TTC549 (cell line): ENCODE results near the gene MKLN1.

Experiments used
- FAIRE-seq: peaks from 2 replicates; lab custom pipeline; 2012; peaks lifted over from hg19 to GRCh38; lab: Jason Lieb, UNC

Gene MKLN1

DNA sequence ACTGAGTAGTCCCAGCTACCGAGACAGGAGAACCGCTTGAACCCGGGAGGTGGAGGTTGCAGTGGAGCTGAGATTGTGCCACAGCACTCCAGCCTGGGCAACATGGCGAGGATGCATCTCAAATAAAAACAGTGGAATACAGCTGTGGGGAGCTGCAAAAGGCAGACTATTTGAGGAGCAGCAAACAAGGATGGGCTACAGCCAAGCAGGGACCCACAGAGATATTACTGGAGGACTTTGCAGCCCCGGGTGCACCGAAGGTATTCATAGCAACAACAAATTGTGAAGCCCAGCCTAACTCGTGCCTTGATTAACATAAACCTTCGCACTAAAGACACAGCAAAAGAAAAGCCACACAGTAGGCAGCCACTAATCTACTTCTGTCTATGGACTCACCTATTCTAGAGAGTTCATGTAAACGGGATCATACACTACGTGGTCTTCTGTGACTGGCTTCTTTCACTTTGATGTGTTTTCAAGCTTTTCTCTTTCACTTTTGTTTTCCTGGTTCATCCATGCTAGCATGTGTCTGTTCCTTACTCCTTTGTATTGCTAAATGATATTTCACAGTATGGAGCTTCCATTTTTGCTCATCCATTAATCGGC, 194.8 kb downstream of the MKLN1 start:
- FAIRE-seq, result no peak

DNA sequence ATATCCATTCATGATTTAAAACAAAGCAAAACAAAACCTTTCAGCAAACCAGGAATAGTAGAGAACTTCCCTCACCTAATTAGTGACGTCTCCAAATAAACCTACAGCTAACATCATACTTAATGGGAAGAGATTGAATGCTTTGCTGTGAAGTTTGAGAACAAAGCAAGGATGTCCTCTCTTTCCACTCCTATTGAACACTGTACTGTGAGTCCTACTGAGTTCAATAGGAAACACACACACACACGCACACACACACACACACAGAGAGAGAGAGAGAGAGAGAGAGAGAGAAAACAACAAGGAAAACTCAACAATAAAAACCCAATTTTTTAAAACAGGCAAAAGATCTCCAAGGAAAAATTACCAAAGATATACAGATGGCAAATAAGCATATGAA, 196.4 kb downstream of the MKLN1 start:
- FAIRE-seq, result no peak

DNA sequence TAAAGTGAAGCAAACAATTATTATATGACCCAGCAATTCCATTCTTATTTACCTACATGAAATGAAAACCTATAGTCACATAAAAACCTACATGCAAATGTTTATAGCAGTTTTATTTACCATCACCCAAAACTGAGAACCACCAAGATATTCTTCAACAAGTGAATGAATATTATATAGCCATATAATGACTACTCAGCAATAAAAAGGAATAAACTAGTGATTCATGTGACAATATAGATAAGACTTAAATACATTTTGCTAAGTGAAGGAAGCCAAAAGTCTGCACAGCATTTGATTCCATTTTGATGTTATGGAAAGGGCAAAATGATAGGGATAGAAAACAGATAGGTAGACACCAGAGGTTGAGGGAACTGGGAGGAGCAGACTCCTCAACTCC, 197.0 kb downstream of the MKLN1 start:
- FAIRE-seq, result no peak

DNA sequence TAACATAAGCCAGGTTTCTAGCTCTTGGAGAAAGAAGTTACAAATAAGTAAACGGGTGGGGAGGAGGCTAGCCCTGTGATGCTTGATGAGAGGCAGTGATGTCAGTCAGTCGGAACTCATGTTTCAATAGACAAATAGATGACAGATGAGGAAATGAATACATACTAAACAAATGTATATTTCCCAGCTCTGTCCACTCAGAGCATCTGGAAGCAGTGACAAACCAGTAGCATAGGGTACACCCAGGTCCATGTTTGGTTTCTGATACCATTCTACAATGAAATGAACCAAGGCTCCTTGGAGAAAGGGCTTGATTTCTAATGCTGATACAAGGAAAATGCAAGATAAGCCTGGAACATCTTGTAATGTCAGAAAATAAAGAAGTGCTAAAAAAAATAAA, 198.1 kb downstream of the MKLN1 start:
- no peak for FAIRE-seq

DNA sequence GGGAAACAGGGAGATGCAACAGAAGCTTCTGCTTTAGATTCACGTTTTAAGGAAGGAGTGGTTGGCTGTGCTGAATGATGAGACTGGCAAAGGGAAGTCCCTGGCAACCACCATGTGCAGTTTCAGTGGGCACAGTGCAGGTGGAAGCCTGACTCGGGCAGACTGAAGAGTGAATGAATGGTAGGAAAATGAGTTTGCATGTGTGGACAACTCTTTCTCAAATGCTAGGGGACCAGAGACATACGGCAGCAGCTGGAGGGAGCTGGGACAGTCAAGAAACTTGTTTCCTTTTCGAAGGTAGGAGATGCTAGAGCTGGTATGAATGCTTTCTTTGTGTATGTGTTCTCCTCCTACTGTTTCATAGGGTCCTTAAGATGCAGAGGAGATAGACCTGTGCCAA, 199.8 kb downstream of the MKLN1 start:
- no peak for FAIRE-seq

DNA sequence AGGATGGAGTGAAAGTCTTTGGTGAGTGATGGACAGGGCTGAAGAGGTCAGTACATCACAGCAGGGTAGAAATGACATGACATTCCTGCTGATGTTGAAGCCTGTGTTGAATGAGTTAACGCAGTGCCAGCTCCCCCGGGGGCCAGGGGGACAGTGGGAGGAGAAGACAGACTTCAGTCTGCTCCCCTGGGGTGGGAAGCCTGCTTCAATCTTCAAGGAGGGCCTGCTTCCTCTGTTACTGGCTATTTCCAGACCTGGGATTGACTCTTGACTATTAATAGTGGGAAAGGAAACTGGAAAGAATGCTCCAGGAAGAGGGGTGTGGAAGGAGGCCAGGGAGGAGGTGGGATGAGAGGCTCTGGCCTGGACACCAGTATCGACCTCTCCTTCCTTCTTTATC, 201.5 kb downstream of the MKLN1 start:
- FAIRE-seq, result no peak

DNA sequence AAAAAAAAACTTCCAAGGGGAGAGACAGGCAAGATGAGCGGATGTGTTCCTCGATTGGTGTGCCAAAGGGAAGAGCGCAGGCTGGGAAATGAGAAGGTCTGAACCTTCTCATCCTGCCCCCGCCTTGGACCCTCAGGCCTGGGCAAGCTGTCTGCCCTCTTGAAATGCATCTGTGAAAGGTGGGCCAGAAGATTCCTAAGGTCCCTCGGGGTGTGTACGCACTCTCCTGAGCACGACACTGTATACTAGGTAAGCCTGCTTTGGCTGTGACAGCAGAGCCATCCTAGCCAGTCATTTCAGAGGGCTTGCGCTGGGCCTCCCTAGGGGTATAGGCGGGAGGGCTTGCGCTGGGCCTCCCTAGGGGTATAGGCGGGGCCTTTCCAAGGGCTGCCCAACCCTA, 201.9 kb downstream of the MKLN1 start:
- FAIRE-seq, result no peak

DNA sequence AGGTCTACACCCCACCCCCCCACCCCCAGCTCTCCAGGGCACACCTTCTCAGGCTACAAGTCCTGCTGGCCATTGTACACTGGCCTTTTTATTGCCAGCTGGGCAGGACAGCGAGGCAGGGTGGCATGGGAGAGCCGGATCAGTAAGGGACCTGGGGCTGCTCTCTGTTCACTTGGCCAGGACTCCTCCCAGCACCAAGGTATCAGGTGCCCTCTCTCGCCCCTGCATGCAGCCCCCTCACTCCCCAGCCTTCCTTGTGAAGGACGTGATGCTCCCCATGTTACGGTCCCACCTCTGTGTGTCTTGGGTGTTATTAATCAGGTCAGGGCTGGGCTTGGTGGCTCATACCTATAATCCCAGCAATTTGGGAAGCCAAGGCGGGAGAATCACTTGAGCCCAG, 202.5 kb downstream of the MKLN1 start:
- no peak for FAIRE-seq

DNA sequence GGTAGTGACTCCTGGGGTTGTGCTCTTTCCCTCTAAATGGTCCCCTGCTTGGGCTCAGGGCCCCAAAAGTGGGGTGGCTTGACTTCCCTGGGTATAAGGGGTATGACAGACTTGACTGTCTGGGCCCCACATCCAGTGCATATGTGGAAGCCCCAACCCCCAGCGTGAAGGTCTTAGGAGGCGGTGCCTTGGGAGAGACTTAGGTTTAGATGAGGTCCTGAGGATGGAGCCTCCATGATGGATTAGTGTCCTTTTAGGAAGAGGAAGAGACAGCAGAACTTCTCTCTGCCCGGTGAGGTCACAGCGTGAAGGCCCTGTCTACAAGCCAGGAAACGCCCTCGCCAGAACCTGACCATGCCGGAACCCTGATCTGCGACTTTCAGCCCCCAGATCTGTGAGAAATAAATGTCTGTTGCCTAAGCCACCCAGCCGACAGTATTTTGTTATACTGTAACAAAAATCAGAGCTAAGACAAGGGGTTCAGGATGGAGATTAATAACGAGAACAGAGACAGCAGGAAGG, 205.0 kb downstream of the MKLN1 start:
- no peak for FAIRE-seq

DNA sequence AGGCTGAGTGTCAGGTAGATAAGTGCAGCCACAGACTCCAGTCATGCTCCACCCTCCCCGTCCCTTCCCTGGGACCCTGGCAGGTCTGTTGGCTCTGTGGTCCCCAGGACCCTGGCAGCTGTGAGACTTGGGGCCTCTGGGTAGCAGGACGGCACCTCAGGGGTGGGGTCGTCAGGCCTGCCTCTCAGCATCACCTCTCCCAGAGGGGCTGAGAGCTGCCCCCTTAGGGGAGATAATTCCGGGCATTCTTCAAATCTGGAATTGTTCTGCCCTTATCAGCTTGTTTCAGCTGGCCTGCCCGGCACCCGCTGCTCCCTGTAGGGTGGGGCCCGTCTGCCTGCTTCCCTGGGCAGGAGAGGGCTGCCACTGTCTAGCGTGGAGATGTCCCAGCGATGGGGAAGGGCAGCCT, 205.5 kb downstream of the MKLN1 start:
- no peak for FAIRE-seq

DNA sequence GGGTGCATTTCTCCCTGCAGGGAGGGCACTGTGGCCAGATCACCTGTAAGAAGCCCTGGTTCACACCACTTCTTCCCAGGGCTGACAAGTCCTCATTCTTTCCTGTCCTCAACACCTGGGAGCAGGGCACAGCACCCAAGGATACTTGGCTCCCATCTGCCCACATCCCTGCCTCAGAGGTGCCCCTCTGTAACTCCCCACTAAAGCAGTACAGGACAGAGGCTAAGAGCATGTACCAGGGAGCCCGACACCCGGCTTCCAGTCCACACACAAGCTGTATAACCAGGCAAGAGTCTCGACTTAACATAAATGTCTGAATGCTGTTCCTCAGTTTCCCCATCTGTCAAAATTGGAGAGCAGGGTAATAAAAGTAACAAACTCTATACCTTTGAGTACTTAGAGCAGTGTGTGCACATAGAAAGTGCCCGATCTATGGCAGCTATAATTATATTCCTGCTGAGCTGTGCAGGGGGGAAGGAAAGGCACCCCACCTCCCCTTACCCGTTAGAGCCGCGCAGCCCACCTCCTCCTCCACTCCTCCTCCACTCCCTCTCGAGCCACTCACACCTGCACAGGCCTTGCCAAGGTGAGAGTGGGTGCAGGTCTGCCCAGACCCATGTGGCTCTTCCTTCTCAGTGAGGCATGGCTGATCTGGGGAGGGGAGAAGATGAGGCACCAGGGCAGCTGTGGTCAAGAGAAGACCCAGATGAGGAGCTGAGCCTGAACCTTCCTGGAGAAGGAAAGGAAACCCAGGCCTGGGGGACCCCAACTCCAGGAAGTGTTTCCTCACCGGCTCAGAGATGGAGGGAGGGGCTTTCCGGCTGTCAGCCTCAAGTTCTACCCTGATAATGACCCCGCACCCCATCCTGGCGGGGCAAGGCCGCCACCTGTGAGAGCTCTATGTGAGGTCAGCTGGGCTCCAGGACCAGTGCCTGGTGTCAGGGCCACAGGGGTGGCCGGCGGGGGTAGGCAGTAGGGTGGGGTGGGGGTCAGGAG, 206.2 kb downstream of the MKLN1 start:
- no peak for FAIRE-seq

DNA sequence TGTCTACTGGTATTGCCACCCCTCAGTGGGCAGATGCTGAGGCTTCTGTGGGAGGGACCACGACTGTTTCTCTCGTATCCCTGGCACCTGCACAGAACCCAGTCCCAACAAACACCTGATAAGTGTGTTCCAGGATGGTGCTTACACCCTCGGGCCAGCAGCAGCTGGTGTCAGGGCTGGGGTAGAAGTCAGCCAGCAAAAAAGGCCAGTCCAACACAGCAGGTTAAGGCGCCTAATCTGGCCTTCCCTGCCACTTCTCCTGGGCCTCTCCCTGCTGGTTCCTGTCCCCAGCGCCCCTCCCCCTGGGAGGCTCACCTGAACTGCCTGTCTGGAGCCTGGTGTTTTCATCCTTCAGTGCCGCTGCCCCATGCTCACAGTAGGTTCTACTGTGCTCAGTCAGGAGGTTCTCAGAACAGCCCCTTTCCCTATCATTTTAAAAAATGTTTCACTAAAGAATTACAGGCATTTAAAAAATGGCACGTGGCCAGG, 208.7 kb downstream of the MKLN1 start:
- no peak for FAIRE-seq

DNA sequence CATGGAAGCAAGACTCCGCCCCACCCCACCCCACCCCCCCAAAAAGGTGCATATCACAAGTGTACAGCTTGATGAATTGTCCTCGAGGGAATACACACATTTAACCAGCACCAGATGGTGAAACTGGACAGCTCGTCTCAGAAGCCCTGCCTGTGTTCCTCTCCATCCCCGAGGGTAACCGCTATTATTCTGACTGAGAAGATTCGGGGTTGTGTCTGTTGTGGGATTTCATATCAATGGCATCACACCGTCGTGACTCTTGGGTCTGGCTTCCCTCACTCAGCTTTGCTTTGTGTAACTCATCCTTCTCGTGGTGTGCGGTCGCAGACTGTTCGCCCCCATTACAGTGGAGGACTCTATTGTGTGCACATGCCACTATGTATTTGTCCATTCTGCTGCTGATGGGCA, 209.9 kb downstream of the MKLN1 start:
- no peak for FAIRE-seq

DNA sequence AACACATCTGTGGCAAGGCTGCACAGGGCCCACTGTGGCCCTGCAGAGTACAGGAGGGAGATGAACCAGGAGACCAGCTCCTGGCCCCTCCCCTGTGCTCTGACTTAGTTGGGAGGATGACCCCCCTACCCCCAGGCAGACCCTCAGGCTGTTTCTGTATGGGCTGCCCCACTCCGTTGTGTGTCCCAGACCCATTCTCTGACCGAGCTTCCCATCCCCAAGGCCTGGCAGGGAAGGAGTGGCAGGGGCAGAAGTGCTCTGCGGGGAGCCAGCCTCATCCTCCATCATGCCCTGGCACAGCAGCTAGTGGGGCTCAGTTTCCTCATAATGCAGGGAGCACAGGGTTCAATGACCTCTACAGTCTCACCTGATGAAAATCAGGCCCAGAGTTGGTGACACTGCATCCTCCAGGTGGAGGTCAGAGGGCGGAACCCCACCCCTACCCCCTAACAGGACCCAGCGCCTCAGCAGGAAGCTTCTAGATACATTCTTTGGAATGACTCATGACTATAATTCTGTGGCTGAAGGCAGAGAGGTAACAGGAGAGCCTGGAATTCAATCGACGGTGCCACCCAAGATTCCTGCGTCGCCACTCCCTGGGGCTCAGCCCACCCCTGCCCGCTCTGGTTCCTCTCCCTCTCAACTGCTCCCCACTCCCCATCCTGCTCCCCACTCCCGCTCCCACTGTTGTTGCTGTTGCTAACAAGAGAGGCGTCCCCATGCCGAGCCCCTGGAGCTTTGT, 210.6 kb downstream of the MKLN1 start:
- no peak for FAIRE-seq

DNA sequence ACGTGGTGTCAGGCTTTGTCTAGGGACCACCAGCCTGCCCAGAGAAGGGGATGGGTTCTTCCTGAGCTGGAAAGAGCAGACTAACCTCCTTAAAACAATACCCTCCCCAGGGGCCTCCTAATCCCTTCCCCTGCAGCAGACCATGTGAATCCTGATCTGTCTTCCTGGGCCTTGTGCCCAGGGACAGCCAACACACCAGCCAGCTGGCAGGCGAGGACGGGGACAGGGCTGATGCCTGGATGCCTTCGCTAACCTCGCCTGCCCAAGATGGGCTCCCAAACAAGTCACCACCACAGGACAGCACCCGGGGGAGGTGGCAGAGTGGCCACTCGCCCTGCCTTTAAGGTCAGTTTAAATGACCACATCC, 211.1 kb downstream of the MKLN1 start:
- no peak for FAIRE-seq

DNA sequence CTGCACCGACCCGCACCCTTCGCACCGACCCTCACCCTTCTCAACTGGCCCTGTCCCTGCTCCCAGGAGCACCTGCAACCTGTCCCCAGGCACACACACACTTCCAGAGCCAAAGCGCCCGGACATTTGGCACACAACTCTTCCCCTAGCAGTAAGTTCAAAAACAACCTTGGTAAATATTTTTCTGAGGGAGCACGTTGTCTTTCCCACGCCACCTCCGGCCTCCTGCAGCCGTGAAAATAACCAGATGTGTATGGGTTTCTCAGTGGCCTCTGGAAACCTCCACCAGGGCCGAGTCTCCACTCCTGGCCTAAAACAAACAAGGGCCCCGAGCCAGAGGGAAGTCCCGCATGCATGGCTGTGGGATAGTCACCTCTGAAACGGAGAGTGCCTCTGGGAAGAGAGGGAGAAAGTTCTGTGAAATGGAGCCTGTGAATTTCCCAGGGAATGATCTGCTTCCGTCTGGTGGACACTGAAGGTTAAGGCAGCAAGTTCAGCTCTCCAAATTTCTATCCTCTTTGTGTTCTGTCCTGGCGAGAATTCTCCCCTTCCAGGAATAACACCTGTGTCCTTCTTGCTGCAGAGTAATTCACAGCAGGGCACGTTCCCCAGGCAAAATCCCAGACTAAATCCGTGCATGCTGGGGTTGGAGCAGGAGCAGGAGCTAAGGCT, 213.0 kb downstream of the MKLN1 start:
- FAIRE-seq, result no peak

DNA sequence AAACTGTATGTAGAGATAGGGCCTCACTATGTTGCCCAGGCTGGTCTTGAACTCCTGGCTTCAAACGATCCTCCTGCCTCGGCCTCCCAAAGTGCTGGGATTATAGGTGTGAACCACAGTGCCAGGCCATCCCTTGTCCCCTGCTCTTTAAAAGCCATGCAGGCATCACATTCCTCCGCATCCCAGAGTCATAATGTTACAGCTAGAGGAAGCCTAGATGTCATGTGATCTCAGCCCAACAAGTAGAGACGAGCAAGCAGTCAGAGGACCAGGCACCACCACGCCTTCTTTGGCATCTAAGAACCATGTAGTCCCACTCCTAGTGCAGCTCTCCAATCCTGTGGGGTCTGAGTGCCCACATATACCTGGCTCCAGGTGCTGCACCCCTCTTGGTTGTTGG, 215.6 kb downstream of the MKLN1 start:
- FAIRE-seq, result no peak

DNA sequence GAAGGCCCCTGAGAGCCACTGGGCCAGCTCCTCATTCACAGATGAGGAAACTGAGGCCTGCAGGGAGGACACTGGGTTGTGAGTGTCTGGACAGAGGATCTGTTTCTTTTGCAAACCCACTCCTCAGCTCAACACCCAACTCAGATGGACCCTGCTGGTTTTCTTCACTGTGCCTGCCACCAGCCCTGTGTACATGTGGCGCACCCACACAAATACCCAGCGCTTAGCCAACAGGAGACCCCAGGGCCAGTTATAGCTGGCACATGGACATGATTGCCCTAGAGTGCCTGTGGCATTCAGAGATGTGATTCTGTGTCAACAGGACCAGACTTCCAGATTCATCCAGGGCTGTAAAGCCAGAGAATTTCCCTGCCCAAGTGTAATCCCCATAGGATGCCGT, 216.3 kb downstream of the MKLN1 start:
- FAIRE-seq, result no peak

DNA sequence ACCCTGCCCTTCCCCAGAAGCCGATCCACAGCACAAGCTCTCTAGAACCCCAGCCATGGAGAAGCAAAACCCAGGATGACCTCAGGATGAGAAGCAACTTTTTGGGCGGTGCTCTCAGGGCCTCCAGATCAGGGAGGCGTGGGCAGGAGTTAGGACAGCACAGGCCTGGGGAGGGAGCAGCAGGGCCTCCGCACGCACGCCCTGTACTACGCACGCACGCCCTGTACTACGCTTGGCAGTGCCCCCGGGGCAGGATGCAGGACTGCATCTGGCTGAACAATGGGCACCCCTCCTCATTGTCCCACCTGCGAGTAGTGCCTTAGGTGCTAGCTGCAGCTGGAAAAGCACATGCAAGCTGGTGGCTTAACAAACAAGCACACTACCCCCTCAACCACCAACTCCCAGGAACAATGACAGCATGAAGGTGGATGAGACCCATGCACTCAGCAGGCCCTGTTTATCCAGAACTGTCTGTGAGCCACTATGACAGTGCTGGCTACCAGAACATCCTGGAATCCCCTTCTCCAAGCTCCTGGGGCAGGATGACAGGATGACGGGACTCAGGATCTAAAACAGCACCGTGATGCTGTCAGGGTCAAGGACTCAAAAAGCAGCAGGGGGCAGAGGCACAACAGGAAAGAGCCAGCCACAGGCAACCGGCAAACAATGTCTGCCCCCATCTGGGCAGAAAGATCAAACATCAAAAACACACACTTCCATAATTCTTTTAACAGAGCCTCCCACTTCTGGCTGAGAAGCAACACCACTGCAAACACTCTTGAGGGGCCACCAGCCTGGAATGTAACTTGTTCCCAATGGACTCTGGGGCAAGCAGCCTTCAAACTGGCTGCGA, 217.0 kb downstream of the MKLN1 start:
- FAIRE-seq, result no peak

DNA sequence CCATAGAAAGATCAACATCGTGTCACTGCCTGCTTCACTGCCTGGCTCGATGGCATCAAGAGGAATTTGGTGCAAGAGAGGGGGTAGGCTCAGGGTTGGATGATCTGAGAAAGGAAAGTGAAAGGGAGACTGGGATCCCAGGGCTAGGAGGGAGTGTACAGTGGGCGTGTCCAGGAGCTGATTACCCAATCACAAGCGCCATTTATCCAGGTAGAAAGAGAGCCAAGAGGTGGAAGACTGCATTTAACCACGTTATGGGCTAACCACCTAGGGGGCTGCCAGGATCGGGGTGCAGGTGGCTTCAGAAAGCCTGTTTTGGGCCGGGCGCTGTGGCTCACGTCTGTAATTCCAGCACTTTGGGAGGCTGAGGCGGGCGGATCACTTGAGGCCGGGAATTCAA, 218.4 kb downstream of the MKLN1 start:
- no peak for FAIRE-seq
